Measurements from ENCODE around the gene HP. TPM values are rescaled to one million over a fixed set of nuclear protein-coding genes. Genes with fewer than 3 reads are reported as not detected.

The HP gene
- total and polyA plus RNA-seq, 2 of the 13 experiments (the other 11 are each of a cell fraction or from before 2014, with no cell fraction given) = 387 to 524 TPM

DNA sequence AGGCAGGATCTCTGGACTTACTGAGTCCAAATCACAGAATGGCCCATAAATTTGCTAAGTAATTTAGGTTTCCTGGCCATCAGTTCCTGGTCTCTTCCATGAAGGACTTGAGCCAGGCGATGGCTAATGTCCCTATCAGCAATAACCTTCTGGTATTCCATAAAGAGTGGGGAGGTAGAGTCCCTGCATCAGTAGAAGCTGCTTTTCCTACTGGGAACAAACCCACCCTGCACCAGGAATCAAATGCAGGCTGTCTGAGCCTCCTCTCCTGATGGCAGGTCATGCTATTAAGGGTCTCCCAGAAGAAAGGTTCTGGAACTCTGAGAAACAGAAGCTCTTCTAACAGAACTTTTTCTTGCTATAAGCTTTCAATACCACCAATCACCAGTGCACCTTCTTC is 7.3 kb downstream of the HP start:
- H3K4me2 ChIP-seq (ENCODE audit: low read depth, low read length) = peak overlapping the region; percentile 76
- intact Hi-C loops (cut with micrococcal nuclease; ENCODE audit: unreplicated experiment) = no loop called here
- 100% methylated on average over 1 of the region's 1 CpG for WGBS (ENCODE audit: low lambda C conversion rate)
- ChIA-PET POLR2A (interaction anchor here (1.0 to 4.4 kb wide), 6 partner anchors 11 to 52 kb away, joined by 4 to 46 read pairs (median 9); partner anchors contain the start of genes DHX38 and TXNL4B), CTCF (ENCODE audit: low intra/inter-chr PET ratio, low total read pairs) (no interaction called here)
- no peaks in the 10 kb centered on the region for H3K79me2 ChIP-seq (ENCODE audit: insufficient read depth, low read length)
- FAIRE-seq (no peak), DNase-seq (ENCODE audit: low spot score) (no peak), ATAC-seq (no peak)
- H3K27me3 ChIP-seq (ENCODE audit: control insufficient read depth in 1 of 2, insufficient read depth in 2 of 2, low read length in 2 of 2) = no peaks in the 10 kb centered on the region
- H3K4me1 ChIP-seq (ENCODE audit: insufficient read depth, low read length) = peaks cover 64% of the 10 kb centered on the region
- no peaks in the 10 kb centered on the region; a peak in 1 of 5 replicates for H3K36me3 ChIP-seq (replicated peaks in 1 of 2; ENCODE audit: control insufficient read depth in 1 of 2, insufficient read depth in 2 of 2, low read length in 2 of 2)
- no peaks in the 10 kb centered on the region for H4K20me1 ChIP-seq (ENCODE audit: insufficient read depth, low read length)
- BruUV-seq (replicated peaks) = no TSS peak
- TF ChIP-seq, protein P1, sequence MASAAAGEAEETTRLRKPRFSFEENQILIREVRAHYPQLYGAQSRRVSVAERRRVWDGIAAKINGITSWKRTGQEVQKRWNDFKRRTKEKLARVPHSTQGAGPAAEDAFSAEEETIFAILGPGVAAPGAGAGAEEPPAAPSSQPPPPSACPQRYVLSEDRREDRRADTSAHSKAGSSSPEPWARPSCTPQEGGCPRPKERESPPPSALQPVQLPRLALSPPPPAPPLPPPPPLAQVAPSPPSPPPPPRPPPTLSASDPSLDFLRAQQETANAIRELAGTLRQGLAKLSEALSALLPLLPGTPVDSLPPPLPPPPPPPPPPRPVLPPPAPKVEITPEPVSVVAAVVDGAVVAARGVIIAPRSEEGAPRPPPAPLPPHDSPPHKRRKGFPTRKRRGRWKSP (CRISPR knock-in tag; IDR thresholded peaks at IDR 0.05) = 0 out of 2 replicates have a peak, but pooled peaks have one; percentile 46
- TF ChIP-seq, protein P2, sequence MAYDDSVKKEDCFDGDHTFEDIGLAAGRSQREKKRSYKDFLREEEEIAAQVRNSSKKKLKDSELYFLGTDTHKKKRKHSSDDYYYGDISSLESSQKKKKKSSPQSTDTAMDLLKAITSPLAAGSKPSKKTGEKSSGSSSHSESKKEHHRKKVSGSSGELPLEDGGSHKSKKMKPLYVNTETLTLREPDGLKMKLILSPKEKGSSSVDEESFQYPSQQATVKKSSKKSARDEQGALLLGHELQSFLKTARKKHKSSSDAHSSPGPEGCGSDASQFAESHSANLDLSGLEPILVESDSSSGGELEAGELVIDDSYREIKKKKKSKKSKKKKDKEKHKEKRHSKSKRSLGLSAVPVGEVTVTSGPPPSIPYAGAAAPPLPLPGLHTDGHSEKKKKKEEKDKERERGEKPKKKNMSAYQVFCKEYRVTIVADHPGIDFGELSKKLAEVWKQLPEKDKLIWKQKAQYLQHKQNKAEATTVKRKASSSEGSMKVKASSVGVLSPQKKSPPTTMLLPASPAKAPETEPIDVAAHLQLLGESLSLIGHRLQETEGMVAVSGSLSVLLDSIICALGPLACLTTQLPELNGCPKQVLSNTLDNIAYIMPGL (CRISPR knock-in tag; IDR thresholded peaks at IDR 0.05; ENCODE audit: borderline replicate concordance in 1 of 2, low read depth in 1 of 2) = no peak
- TF ChIP-seq RBFOX2 (IDR thresholded peaks at IDR 0.05; ENCODE audit: low read depth, low read length) (peak; percentile 53), POLR2A (IDR thresholded peaks at IDR 0.05; ENCODE audit: insufficient read depth in 1 of 2, low read depth in 2 of 2, low read length in 2 of 2) (0 out of 4 replicates have a peak, but pooled peaks of 1 of the 2 experiments have one; percentile 0)
- TF ChIP-seq, protein P3, sequence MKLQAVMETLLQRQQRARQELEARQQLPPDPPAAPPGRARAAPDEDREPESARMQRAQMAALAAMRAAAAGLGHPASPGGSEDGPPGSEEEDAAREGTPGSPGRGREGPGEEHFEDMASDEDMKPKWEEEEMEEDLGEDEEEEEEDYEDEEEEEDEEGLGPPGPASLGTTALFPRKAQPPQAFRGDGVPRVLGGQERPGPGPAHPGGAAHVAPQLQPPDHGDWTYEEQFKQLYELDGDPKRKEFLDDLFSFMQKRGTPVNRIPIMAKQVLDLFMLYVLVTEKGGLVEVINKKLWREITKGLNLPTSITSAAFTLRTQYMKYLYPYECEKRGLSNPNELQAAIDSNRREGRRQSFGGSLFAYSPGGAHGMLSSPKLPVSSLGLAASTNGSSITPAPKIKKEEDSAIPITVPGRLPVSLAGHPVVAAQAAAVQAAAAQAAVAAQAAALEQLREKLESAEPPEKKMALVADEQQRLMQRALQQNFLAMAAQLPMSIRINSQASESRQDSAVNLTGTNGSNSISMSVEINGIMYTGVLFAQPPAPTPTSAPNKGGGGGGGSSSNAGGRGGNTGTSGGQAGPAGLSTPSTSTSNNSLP (IDR thresholded peaks at IDR 0.05; ENCODE audit: low read depth, low read length) = no peak
- no peak overlapping the region for H2AFZ ChIP-seq (ENCODE audit: low read length)
- no peak overlapping the region for H3K4me3 ChIP-seq (replicated peaks in 1 of 3; ENCODE audit: insufficient read depth in 1 of 3, low read depth in 2 of 3, low read length in 3 of 3)
- in situ Hi-C loops (cut with HindIII; ENCODE audit: extremely low pct_ligation_motif_present, low pct_unique_long_range_greater_than_20kb) = no loop called here
- peak overlapping the region; percentile 92 for H3K27ac ChIP-seq (ENCODE audit: extremely low read length, insufficient read depth, low read length)
- no peak overlapping the region for H3K9ac ChIP-seq (ENCODE audit: insufficient read depth, low read depth, low read length)
- 0 out of 2 replicates have a peak, but pooled peaks cover 4% of the 10 kb centered on the region for H3K9me3 ChIP-seq (ENCODE audit: low read length)

Data from HepG2 (cell line).